Stimulated activated CD4-positive, alpha-beta T cell treated with anti-CD3 and anti-CD28 coated beads, Interleukin-15, amount 100 ng/mL, for 48 hours (primary cell): ENCODE measurements around the gene PHKA1.
"Not testable (repeated sequence)": the region's sequence is repeated elsewhere in the genome, so short reads cannot be mapped to it uniquely, and the experiment has no call there.

Source experiments
- DNase-seq, 2 donors: peaks; one replicate each; pipeline ENCODE4 v3.0.0-alpha.2; 2020; ENCODE audit warnings: low read depth in 2 of 2

PHKA1 gene

DNA sequence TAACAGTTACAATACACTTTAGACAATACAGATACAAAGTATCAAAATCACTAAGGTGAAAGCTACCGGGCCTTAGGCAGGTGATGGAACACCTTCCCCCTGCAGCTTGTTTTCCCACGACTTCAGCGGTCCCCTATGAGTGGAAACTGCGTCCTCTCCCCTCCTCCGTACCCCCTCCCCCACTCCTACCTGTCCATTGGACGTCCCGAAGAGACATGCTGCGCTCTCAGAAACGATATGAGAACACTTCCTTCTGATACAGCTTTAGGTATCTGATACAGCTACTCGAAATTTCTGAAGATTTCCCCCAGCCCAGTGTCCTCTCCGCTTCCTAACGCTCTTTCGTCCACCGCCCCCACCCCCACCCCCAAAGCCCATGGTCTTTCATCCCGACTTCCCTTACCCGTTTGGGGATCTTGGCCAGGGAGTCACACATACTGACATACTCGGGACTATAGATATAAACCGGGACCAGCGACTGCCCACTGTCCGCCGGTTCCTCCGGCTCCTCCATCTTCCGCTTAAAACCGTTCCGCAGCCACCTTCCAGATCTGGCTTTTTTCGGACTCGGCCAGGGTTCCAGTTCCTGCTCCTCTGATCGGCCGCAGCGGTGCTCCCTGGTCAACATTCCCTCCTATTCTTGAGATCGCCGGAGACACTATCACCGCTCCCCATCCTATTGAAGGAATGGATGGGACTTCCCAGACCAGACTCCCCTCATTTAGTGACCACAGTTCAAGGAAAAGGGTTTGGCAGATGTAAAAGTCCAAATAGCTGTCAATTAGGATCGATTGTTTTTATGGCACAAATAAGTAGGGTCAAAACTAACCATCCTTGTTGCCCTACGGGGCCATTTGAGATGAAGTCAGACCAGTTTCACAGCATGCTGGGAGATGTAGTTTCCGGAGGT lies 141.6 kb downstream of the PHKA1 start, which contains the start of gene HDAC8:
Gene HDAC8, minus strand, starts transcription at position 596 of the 910 bp plus-strand sequence. Its CDS starts 82 bp downstream, at position 514.
- peak in 1 of 2 donors; percentile 27 for DNase-seq

DNA sequence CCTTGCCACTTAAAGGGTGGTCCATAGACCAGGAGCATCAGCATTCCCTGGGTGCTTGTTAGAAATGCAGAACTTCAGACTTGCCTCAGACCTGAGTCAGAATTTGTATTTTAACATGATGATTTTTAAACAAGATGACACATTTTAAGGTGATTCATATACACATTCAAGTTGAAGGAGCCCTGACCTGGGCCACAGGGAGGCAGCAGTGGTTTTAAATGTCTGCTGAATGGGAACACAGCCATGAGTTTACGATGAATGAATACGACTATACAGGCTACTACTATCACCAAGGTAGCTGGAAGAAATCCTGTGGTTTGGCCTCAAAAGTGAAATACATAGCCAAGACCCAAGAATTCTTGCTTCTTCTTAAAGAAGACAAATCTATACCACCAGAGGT lies 144.3 kb downstream of the PHKA1 start:
- no peak for DNase-seq

DNA sequence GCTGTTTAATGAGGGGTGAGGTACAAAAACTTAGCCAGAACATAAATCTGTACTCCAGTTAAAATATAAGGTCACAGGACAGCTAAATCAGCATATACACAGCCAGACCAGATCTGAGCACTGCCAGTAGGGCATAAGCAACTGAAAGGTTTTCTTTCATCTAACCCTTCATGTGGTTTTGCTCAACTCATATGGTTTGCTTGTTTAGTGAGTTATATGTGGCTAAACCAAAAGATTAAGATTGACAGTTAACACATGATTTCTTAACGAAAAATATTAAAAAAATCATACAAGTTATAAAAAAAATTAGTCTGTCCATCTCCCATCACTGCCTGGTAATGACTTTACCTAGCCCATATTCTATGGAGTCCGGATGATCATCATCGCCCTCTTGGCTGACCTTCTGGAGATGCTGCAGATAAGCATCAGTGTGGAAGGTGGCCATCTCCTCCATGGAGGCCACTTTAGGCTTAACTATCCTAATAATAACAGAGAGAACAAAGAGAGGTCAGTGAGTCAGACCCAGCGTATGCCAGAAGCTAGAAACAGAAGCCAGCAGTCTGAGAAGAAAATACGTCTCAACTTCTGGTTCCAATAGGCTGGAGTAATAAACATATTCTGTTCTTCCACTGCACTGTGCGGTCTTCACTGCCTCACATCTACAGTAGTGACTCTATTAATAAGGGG lies 145.6 kb downstream of the PHKA1 start:
- no peak for DNase-seq

DNA sequence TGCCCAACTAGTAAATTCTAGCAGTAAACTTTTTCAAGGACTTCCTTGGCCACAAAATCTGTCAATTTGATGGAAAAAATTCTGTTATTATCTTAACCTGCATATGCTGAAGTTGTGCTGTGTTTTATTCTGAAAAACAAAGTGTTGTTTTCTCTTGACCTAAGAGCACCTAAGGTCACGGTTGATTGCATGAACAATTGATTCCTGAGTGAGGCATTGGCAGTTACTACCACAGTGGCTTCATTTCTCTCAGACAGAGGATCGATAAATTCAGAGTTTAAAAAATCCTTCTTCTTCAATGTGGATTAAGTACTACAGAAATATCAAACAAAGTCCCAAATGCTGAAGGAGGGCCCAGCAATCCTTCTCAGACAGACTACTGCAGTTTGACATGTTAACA lies 147.7 kb downstream of the PHKA1 start:
- no peak for DNase-seq

DNA sequence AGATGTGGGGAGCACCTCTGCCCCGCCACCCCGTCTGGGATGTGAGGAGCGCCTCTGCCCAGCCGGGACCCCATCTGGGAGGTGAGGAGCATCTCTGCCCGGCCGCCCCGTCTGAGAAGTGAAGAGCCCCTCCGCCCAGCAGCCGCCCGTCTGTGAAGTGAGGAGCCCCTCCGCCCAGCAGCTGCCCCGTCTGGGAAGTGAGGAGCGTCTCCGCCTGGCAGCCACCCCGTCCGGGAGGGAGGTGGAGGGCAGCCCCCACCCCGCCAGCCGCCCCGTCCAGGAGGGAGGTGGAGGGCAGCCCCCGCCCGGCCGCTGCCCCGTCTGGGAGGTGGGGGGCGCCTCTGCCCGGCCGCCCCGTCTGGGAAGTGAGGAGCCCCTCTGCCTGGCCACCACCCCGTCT lies 154.5 kb downstream of the PHKA1 start:
- not testable (repeated sequence) for DNase-seq

DNA sequence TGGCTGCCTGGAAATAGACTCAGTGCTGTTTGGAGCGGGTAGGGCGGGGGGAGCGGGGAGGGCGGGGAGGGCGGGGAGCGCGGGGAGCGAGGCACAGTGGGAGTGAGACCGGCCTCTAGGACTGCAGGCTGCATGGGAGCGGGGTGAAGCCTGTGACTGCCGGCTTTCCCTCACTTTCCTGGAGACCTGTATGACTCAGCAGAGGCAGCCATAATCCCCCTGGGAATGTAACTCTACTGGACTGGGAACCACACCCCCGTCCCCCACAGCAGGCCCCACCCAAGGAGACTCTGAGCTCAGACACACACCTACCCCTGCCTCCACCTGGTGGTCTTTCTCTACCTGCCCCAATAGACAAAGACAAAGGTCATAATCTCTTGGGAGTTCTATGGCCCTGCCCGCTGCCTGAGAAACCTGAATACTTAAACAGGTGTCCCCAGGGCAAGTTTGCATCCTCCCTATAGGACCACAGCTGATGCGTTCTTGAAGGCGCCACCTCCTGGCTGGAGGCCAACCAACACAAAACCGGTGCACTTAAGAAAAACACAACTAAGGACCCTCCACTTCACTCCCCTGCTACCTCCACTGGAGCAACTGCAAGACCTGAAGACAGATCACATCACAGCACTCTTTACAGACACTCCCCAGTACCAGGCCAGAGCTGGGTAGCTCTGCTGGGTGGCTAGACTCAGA lies 159.5 kb downstream of the PHKA1 start:
- DNase-seq = peak in 1 of 2 donors; percentile 1

DNA sequence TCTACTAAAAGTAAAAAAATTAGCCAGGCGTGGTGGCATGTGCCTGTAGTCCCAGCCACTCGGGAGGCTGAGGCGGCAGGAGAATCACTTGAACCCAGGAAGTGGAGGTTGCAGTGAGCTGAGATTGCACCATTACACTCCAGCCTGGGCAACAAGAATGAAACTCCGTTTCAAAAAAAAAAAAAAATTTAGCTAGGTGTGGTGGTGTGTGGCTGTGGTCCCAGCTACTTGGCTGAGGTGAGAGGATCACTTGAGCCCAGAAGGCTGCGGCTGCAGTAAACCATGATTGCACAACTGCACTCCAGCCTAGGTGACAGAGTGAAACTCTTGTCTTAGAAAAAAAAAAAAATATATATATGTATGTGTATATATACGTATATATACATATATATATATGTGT lies 161.7 kb downstream of the PHKA1 start:
- not testable (repeated sequence) for DNase-seq

DNA sequence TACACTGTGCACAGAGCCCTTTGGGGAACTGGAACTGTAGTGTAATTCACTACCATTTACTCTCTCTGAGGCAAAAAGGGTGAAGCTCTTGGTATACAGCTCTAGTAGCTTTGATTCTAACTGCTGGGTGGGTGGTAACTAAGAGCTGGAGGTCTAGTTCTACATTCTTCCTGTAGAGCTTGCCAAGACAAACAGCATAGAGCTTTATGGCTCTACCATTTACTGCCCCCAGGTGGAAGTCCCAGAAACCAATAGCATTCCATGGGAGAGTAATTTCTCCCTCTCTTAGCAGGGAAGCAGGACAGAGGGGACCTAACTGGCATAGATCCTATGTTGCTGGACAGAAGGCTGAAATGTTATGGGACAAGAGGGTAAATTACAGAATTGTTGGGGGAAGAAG lies 168.1 kb downstream of the PHKA1 start:
- no peak for DNase-seq

DNA sequence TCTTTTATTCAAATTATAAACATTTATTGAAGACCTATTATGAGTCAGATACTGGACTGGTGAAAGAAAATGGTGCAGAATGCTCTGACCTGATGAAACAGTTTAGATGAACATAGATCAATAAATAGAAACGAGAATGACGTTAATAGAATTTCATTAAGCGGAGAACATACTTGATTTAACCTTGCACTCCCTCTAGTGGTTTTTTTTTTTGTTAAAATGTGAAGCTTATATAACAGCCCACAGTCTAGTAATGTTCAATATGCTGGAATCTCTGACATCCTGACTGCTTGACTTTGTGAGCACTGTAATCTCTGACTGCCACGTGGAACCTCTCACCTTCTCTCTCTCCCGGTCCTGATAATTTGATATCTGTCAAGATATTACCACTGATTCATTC lies 173.8 kb downstream of the PHKA1 start:
- DNase-seq = no peak

DNA sequence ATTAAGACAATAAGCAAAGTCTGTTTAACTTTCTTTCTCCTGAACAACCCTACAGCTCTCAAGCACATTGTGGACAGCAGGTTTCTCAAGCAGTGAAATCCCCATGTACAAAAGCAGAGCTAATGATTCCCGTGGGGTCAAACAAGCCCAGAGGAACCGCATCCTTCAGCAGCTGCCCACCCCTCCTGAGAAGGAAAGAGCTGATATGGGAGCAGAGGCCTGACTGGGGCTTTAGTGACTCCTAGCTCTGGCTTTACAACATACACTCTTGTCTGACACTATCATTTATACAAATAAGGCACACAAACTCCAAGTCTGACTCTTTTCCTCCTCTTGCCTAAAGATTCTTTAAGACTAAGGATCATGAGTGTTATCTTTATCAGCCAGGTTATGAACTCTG lies 174.3 kb downstream of the PHKA1 start:
- no peak for DNase-seq

DNA sequence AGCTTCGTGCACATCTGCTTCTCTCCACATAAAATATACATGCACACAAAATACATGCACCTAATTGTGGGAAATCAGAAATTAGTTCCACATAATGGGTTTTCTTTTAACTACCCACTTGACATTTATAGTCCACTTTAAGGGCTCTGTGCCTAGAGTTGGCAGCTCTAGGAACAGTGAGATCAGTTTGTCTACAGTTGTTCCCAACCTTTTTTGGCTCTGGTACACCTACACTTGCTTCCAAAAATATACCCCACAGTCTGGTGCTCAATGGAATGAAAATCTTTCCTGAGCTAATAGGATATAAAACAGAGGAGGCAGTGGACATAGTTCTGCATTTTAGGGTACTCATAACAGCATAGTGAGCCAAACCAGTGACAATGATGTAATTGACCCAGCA lies 177.6 kb downstream of the PHKA1 start:
- DNase-seq = no peak

DNA sequence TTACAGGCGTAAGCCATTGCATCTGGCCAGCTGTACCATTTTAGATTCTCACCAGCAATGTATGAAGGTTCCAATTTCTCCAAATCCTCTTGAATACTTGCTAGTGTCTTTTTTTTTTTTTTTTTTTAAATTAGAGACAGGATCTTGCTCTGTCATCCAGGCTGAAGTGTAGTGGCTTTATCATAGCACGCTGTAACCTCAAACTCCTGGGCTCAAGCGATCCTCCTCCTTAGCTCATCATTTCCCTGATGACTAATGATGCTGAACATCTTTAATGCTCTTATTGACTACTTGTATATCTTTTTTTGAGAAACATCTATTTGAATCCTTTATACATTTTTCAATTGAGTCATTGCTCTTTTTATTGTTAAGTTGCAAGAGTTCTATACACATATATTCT lies 181.7 kb downstream of the PHKA1 start:
- DNase-seq = no peak
